SK-N-SH (cell line): ENCODE data around the gene AHNAK. TPM values are rescaled to one million over a fixed set of nuclear protein-coding genes. Genes with fewer than 3 reads are reported as not detected.

Experiments used
- CTCF ChIA-PET: fragments of 300-600, 350-600 bp; formaldehyde crosslinking; extraction: SDS; loops from one replicate; lab custom pipeline; 2021; lab: Yijun Ruan, JAX
- POLR2A ChIA-PET: fragments of 350-600 bp; sonication (Branson Sonifier 250); formaldehyde crosslinking; extraction: SDS; loops from one replicate; lab custom pipeline; 2020; ENCODE audit warnings: antibody characterized with exemption, inconsistent platforms; lab: Yijun Ruan, JAX
- DNase-seq: peaks from one replicate; pipeline ENCODE4 v3.0.0; 2012
- H2AFZ ChIP-seq: fragments of 200-600 bp; sonication (generic); 2 replicates; pipeline ENCODE4 v1.8.1; 2016; ENCODE audit warnings: antibody characterized with exemption, mild to moderate bottlenecking, low read depth
- H3F3A ChIP-seq: fragments of 200-600 bp; sonication (generic); replicated peaks from 2 replicates; pipeline ENCODE3; 2016; ENCODE audit warnings: antibody characterized with exemption, mild to moderate bottlenecking; ENCODE audit not compliant: insufficient read depth
- H3K27ac ChIP-seq, 2 experiments: fragments of 200-500 bp in 1 of 2; fragments of 200-600 bp in 1 of 2; sonication (Bioruptor generic) in 1 of 2; sonication (generic), shearing (Covaris generic) in 1 of 2; 2 replicates each; pipeline versions ENCODE4 v1.5.1 to v1.6.1; 2014 to 2016; ENCODE audit warnings: low read depth in 2 of 2, inconsistent platforms in 1 of 2, low read length in 1 of 2, mild to moderate bottlenecking in 1 of 2, mixed read lengths in 1 of 2
- H3K27me3 ChIP-seq: fragments of 200-600 bp; sonication (generic), shearing (Covaris generic); 2 replicates; pipeline ENCODE4 v1.6.1; 2016; ENCODE audit warnings: mixed run types; ENCODE audit not compliant: insufficient read depth
- H3K36me3 ChIP-seq, 2 experiments: fragments of 200-500 bp in 1 of 2; fragments of 200-600 bp in 1 of 2; sonication (Bioruptor generic) in 1 of 2; sonication (generic) in 1 of 2; replicated peaks in 1 of 2; 2 replicates each; pipeline versions ENCODE3 to v1.5.1; 2014 to 2016; ENCODE audit warnings: low read length in 1 of 2, mild to moderate bottlenecking in 1 of 2; ENCODE audit not compliant: insufficient read depth in 2 of 2, control insufficient read depth in 1 of 2
- H3K4me1 ChIP-seq, 2 experiments: fragments of 200-500 bp in 1 of 2; fragments of 200-600 bp in 1 of 2; sonication (Bioruptor generic) in 1 of 2; sonication (generic), shearing (Covaris generic) in 1 of 2; 2 replicates each; pipeline versions ENCODE4 v1.5.1 to v1.6.1; 2014 to 2016; ENCODE audit warnings: low read depth in 1 of 2, low read length in 1 of 2, mixed run types in 1 of 2; ENCODE audit not compliant: insufficient read depth in 2 of 2, control insufficient read depth in 1 of 2
- H3K4me2 ChIP-seq: fragments of 200-600 bp; sonication (generic), shearing (Covaris generic); 2 replicates; pipeline ENCODE4 v1.6.1; 2017; ENCODE audit warnings: mixed run types
- H3K4me3 ChIP-seq, 2 experiments: fragments of 200-500 bp in 1 of 2; fragments of 200-600 bp in 1 of 2; sonication (Bioruptor generic) in 1 of 2; sonication (generic), shearing (Covaris generic) in 1 of 2; 2 replicates each; pipeline versions ENCODE4 v1.5.1 to v1.8.1; 2014 to 2016; ENCODE audit warnings: low read depth in 2 of 2, inconsistent platforms in 1 of 2, low read length in 1 of 2, mild to moderate bottlenecking in 1 of 2, mixed read lengths in 1 of 2, moderate library complexity in 1 of 2
- H3K79me2 ChIP-seq: fragments of 200-600 bp; sonication (generic); 2 replicates; pipeline ENCODE4 v1.8.1; 2017; ENCODE audit warnings: mild to moderate bottlenecking; ENCODE audit not compliant: insufficient read depth
- H3K9ac ChIP-seq: fragments of 200-600 bp; sonication (generic); 2 replicates; pipeline ENCODE4 v1.6.1; 2017; ENCODE audit warnings: mixed run types
- H3K9me2 ChIP-seq: fragments of 200-600 bp; sonication (generic); 2 replicates; pipeline ENCODE4 v1.6.1; 2017; ENCODE audit warnings: mixed run types
- H3K9me3 ChIP-seq: fragments of 200-600 bp; sonication (generic); 2 replicates; pipeline ENCODE4 v1.6.1; 2017; ENCODE audit warnings: mixed run types, mild to moderate bottlenecking, moderate library complexity
- H4K20me1 ChIP-seq: fragments of 200-600 bp; sonication (generic); 2 replicates; pipeline ENCODE4 v1.6.1; 2017; ENCODE audit warnings: mild to moderate bottlenecking, mixed run types; ENCODE audit not compliant: insufficient read depth
- CHD2 ChIP-seq: fragments of 150-350 bp; IDR thresholded peaks from 2 replicates; pipeline ENCODE4 v1.6.1; 2018; ENCODE audit warnings: low read length; ENCODE audit not compliant: partially characterized antibody
- EZH2phosphoT487 ChIP-seq: fragments of 200-600 bp; sonication (generic); IDR thresholded peaks from 2 replicates; pipeline ENCODE4 v1.6.1; 2017; ENCODE audit warnings: low read depth, mixed run types, mild to moderate bottlenecking, antibody characterized with exemption, moderate library complexity, borderline replicate concordance
- MEF2A ChIP-seq: IDR thresholded peaks from 2 replicates; pipeline ENCODE4 v1.4.0; 2012; ENCODE audit warnings: low read depth, borderline replicate concordance
- MXI1 ChIP-seq: IDR thresholded peaks from 2 replicates; pipeline ENCODE4 v1.6.1; 2012; ENCODE audit warnings: mild to moderate bottlenecking, low read depth, low read length, improper control_type of control experiment
- SIN3A ChIP-seq: IDR thresholded peaks from 2 replicates; pipeline ENCODE4 v1.6.1; 2012; ENCODE audit warnings: low read depth, mild to moderate bottlenecking, low read length, moderate library complexity, borderline replicate concordance
- SMC3 ChIP-seq: IDR thresholded peaks from 2 replicates; pipeline ENCODE4 v1.6.1; 2012; ENCODE audit warnings: low read depth, low read length, improper control_type of control experiment
- TAF1 ChIP-seq: IDR thresholded peaks from 2 replicates; pipeline ENCODE4 v1.6.1; 2012; ENCODE audit warnings: low read depth, mild to moderate bottlenecking, low read length, moderate library complexity, borderline replicate concordance
- TEAD4 ChIP-seq: IDR thresholded peaks from 2 replicates; pipeline ENCODE4 v1.4.0; 2012; ENCODE audit warnings: mild to moderate bottlenecking, borderline replicate concordance; ENCODE audit not compliant: insufficient read depth
- YY1 ChIP-seq: IDR thresholded peaks from 2 replicates; pipeline ENCODE4 v1.4.0; 2012; ENCODE audit warnings: low read depth, mild to moderate bottlenecking
- WGBS: methylation state at CpG from one replicate; pipeline ENCODE4 v1.1.6; 2017; ENCODE audit warnings: low lambda C conversion rate; 5-methylcytosine and 5-hydroxymethylcytosine counted together
- polyA plus RNA-seq, 3 experiments: library from polyadenylated mRNA; depleted of rRNA; stranded (reverse); fragments of >200 nt; gene quantifications; 2 replicates each; pipeline ENCODE4 v1.2.3, GENCODE V29; 2012
- TF ChIP-seq, protein P1 (sequence below): fragments of 200-600 bp; sonication (generic); IDR thresholded peaks from 2 replicates; pipeline ENCODE4 v1.6.1; 2017; ENCODE audit warnings: antibody characterized with exemption, mild to moderate bottlenecking, moderate library complexity
- TF ChIP-seq, protein P2 (sequence below): IDR thresholded peaks from 2 replicates; pipeline ENCODE4 v1.4.0; 2012; ENCODE audit warnings: low read depth, borderline replicate concordance
- TF ChIP-seq, protein P3 (sequence below): fragments of 150-350 bp; IDR thresholded peaks from 2 replicates; pipeline ENCODE4 v1.6.1; 2017; ENCODE audit warnings: antibody characterized with exemption, low read length, low read depth, borderline replicate concordance

The AHNAK gene
- polyA plus RNA-seq, 1 of the 3 experiments (the other 2 are of a cell fraction), result 57.8 TPM

DNA sequence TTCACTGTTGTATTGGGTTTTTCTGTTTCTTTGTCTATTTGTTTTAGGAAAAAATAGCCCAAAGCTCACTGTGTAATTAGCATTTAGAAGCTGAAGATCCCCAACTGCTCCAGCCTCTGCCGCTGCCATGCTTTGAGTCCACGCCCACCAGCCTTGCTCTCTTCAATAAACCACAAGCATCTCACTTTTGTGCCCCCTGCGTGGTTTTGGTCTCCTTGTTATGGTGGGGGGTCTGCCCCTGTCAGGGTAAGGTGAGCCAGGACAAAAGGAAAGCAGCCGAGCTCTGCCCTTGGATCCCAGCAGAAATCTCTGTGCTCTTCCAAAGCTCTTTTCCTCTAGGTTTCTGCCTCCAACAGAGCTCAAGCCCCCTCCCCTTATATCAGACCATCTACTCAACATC, 123.6 kb downstream of the AHNAK start:
- no peak overlapping the region for H3K4me2 ChIP-seq
- H3K9me3 ChIP-seq, result no peaks in the 10 kb centered on the region
- CTCF ChIA-PET, result interaction anchor here (0.8 to 9.6 kb wide), 8 partner anchors 9 to 150 kb away, joined by 3 to 183 read pairs (median 16); partner anchors contain the start of gene EEF1G
- H3K36me3 ChIP-seq, result no peaks in the 10 kb centered on the region
- peaks cover 15% of the 10 kb centered on the region for H3F3A ChIP-seq
- no peaks in the 10 kb centered on the region for H4K20me1 ChIP-seq
- no peak overlapping the region for H3K27ac ChIP-seq
- DNase-seq, result no peak
- no peak overlapping the region for H2AFZ ChIP-seq
- TF ChIP-seq MXI1, result no peak
- TF ChIP-seq EZH2phosphoT487, result no peak
- TF ChIP-seq YY1, result no peak
- no peak for TF ChIP-seq MEF2A
- TF ChIP-seq, protein P1, sequence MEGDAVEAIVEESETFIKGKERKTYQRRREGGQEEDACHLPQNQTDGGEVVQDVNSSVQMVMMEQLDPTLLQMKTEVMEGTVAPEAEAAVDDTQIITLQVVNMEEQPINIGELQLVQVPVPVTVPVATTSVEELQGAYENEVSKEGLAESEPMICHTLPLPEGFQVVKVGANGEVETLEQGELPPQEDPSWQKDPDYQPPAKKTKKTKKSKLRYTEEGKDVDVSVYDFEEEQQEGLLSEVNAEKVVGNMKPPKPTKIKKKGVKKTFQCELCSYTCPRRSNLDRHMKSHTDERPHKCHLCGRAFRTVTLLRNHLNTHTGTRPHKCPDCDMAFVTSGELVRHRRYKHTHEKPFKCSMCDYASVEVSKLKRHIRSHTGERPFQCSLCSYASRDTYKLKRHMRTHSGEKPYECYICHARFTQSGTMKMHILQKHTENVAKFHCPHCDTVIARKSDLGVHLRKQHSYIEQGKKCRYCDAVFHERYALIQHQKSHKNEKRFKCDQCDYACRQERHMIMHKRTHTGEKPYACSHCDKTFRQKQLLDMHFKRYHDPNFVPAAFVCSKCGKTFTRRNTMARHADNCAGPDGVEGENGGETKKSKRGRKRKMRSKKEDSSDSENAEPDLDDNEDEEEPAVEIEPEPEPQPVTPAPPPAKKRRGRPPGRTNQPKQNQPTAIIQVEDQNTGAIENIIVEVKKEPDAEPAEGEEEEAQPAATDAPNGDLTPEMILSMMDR, result no peak
- TF ChIP-seq SMC3, result no peak
- TF ChIP-seq, protein P2, sequence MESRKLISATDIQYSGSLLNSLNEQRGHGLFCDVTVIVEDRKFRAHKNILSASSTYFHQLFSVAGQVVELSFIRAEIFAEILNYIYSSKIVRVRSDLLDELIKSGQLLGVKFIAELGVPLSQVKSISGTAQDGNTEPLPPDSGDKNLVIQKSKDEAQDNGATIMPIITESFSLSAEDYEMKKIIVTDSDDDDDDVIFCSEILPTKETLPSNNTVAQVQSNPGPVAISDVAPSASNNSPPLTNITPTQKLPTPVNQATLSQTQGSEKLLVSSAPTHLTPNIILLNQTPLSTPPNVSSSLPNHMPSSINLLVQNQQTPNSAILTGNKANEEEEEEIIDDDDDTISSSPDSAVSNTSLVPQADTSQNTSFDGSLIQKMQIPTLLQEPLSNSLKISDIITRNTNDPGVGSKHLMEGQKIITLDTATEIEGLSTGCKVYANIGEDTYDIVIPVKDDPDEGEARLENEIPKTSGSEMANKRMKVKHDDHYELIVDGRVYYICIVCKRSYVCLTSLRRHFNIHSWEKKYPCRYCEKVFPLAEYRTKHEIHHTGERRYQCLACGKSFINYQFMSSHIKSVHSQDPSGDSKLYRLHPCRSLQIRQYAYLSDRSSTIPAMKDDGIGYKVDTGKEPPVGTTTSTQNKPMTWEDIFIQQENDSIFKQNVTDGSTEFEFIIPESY, result no peak
- TF ChIP-seq, protein P3, sequence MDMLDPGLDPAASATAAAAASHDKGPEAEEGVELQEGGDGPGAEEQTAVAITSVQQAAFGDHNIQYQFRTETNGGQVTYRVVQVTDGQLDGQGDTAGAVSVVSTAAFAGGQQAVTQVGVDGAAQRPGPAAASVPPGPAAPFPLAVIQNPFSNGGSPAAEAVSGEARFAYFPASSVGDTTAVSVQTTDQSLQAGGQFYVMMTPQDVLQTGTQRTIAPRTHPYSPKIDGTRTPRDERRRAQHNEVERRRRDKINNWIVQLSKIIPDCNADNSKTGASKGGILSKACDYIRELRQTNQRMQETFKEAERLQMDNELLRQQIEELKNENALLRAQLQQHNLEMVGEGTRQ, result no peak
- TF ChIP-seq TAF1, result no peak
- TF ChIP-seq CHD2, result no peak
- no peak for TF ChIP-seq TEAD4
- no peak for TF ChIP-seq SIN3A
- TF ChIP-seq, all 33 proteins: peak for 0
- Histone ChIP-seq H3K9me2 (no peaks in the 10 kb centered on the region), H3K27me3 (no peaks in the 10 kb centered on the region), H3K79me2 (no peaks in the 10 kb centered on the region), H3K4me1 (peaks cover 10 to 22% of the 10 kb centered on the region in 2 experiments; a peak in 3 of 4 replicates), H3K4me3 (no peak overlapping the region), H3K9ac (no peak overlapping the region)
- 89% methylated on average over 4 of the region's 4 CpGs for WGBS
- POLR2A ChIA-PET, result interaction anchor here (1.1 kb wide), 1 partner anchor 151 kb away, joined by 3 read pairs; the partner anchor contains the start of gene EEF1G
